NCI-H128 (cell line): Measurements from ENCODE around the gene MYH16.
"Not testable (repeated sequence)": the region's sequence is repeated elsewhere in the genome, so short reads cannot be mapped to it uniquely, and the experiment has no call there.

Source experiments
- DNase-seq: peaks from one replicate; lab custom pipeline; 2025; ENCODE audit not compliant: unreplicated experiment; lab: John Stamatoyannopoulos, UW

MYH16 gene

GRCh38 chr7:99257675-99258074, 15.0 kb upstream of the MYH16 start:
- DNase-seq = no peak

DNA sequence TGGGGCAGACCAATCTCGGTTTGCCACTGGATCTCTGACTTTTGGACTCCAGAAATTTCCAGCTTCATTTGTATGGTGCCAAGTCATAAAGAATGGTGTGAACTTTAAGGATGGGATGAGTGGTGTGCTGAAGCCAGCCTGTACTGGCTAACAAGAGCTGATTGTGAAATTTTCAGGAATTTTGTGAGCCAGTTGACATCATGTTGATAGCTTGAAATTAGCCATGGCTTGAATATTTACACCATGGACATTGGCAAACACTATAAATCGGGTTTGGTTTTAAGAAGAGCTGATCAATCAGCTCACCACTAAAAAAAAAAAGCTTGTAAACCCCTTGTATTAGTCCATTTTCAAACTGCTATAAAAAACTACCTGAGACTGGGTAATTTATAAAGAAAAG, 14.1 kb upstream of the MYH16 start:
- no peak for DNase-seq

DNA sequence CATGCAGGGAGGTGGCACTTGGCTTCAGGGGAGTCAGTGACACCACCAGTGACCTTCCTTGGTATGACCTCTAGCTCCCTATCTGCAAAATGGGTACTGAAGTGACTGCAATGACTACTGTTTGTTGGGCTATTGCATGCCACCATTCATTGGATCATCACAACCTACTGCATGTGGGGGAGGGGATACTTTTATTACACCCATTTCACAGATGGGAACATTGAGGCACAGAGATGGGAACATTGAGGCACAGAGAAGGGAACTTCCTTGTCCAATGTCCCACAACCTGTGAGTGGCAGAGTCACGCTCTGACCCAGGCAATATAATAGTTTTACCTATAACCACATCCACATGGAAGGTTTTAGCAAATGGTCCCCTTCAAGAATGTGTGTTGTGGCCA, 12.2 kb upstream of the MYH16 start:
- no peak for DNase-seq

GRCh38 chr7:99261646-99262045, 11.0 kb upstream of the MYH16 start:
- DNase-seq = no peak

- DNase-seq = no peak
These were observed 6.7 kb upstream of the MYH16 start for GRCh38 chr7:99265848-99266480.

DNA sequence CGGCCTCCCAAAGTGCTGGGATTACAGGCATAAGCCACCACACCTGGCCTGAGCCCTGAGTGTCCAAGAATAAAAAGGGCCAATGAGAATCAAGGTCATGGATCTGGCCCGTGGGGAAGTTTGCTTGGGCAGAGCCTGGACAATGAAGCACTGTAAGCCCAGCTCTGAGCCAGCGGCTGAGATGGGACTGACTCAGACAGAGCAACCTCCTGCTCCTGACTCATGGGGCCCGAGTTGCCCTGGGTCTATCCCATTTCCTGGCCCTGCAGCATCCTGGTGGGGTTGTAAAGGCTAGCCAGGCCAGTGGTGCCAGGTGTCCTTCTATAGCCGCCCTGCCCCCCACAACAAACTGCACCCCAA, 5.2 kb upstream of the MYH16 start:
- no peak for DNase-seq

- no peak for DNase-seq
These were observed 4.6 kb upstream of the MYH16 start for GRCh38 chr7:99267841-99268576.

- DNase-seq = no peak
These were observed 4.1 kb upstream of the MYH16 start for GRCh38 chr7:99268577-99268908.

- DNase-seq = no peak
These were observed 1.9 kb upstream of the MYH16 start for GRCh38 chr7:99270702-99271101.

DNA sequence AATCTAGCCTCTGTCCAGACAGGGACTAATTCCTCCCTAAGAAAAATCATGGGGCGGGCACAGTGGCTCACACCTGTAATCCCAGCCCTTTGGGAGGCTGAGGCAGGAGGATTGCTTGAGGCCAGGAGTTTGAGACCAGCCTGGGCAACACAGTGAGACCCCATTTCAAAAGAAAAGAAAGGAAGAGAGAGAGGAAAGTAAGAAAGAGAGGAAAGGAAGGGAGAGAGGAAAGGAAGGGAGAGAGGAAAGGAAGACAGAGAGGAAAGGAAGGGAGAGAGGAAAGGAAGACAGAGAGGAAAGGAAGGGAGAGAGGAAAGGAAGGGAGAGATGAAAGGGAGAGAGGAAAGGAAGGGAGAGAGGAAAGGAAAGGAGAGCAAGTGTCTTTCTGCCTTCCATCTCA, 922 bp downstream of the MYH16 start:
- DNase-seq = not testable (repeated sequence)

- not testable (repeated sequence) for DNase-seq
These were observed 2.3 kb downstream of the MYH16 start for GRCh38 chr7:99274908-99275307.

GRCh38 chr7:99275496-99275895, 2.9 kb downstream of the MYH16 start:
- no peak for DNase-seq

DNA sequence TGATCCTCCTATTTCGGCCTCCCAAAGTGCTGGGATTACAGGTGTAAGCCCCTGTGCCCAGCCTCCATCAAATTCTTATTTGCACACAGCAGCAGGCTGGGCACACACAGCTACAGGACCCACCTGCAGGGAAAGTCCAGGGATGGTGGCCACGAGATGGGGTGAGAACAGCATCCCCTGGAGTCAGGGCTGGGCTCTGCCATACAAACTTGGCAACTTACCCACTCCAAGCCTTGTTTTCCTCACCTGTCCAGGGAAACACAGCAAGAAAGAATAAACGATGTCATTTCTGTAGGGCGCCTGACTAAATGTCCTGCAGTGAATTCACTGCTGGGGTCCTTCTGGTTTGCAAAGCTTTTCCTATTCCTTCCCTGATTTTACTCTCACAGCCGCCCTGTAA, 5.5 kb downstream of the MYH16 start:
- DNase-seq = no peak

DNA sequence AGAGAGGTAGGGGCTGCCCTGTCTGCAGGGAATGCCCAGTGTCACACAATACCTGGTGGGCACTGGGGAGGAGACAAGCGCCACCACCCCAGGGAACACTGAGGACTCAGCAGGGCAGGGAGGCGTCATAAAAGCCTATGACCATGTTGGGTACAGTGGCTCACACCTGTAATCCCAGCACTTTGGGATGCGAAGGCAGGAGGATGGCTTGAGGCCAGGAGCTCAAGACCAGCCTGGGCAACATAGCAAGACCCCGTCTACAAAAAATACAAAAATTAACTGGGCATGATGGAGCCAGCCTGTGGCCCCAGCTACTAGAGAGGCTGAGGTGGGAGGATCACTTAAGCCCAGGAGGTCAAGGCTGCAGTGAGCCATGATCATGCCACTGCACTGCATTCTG, 11.5 kb downstream of the MYH16 start:
- DNase-seq = not testable (repeated sequence)

DNA sequence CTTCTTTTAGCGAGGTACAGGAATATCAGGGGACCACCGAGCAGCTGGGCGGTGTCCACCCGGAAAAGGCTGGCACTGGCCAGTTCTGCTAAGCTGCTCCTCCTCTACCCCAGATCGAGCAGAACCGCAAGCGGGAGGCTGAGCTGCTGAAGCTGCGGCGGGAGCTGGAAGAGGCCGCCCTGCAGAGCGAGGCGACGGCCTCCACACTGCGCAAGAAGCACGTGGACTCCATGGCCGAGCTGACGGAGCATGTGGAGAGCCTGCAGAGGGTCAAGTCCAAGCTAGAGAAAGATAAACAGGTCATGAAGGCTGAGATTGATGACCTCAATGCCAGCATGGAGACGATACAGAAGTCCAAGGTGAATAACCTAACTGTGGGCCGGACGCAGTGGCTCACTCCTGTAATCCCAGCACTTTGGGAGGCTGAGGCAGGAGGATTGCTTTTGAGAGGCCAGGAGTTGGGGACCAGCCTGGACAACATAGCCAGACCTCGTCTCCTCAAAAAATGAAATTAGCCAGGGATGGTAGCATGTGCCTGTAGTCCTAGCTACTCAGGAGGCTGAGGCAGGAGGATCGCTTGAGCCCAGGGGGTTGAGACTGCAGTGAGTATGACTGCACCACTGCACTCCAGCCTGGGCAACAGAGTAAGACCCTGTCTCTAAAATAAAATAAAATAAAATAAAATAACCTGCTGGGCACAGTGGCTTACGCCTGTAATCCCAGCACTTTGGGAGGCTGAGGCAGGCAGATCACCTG, 15.3 kb downstream of the MYH16 start:
- DNase-seq = no peak

GRCh38 chr7:99289185-99289584, 16.5 kb downstream of the MYH16 start:
- DNase-seq = no peak

GRCh38 chr7:99290148-99290547, 17.5 kb downstream of the MYH16 start:
- DNase-seq = not testable (repeated sequence)

GRCh38 chr7:99290980-99291607, 18.5 kb downstream of the MYH16 start:
- no peak for DNase-seq

DNA sequence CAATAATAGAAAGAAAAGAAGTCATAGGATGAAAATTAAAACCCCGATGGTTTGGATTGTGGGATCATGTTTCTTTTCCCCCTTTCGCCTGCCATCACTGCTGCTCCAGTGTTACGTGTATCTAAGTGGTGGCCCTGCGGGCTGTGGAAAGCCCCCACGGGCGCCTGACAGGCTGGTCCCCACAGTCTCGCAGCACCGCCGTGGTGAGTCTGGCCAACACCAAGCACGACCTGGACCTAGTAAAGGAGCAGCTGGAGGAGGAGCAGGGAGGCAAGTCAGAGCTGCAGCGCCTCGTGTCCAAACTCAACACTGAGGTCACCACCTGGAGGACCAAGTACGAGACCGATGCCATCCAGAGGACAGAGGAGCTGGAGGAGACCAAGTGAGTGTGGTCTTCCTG, 19.5 kb downstream of the MYH16 start:
- DNase-seq = no peak

DNA sequence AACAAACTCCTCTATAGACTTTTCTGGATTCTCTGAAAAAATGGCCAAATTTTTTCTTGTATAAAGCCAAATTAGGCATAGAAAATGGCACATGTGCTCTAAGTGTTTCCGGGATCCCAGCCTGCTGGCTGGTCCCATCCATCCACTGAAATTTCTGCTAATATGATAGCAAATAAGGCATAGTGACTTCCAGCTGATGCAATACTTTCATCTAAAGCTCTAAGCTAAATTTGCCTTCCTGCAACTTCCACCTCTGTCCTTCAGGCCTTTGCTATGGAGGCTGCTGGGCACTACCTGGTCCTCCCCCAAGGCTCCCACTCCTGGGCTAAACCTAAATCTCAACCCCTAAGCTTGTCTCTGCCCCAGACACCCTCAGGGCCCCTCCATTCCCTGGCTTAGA, 20.5 kb downstream of the MYH16 start:
- no peak for DNase-seq

DNA sequence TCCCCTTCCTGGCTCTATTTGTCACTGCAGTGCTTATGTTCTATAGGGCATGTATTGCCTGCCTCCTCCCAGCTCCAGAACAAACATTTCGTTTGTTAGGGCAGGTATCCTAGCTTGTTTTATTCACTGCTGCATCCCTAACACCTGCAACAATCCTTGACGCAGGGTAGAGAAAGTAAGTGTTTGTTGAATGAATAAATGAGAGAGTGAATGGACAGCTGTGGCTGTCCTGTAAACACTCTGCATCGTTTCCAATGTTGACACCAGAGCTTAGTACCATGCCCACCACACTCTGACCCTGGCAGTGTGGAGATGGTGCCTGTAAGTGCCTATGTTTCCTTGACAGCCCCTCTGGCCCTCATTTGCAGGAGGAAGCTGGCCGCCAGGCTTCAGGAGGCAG, 21.0 kb downstream of the MYH16 start:
- no peak for DNase-seq

GRCh38 chr7:99296471-99296870, 23.8 kb downstream of the MYH16 start:
- no peak for DNase-seq
